ENCODE data around the gene WTIP. TPM values are rescaled to one million over a fixed set of nuclear protein-coding genes. Genes with fewer than 3 reads are reported as not detected.

WTIP gene
- total RNA-seq, 1 donor from 2014 or later, result 28.2 TPM

- H3F3A ChIP-seq (ENCODE audit: low read depth), result peaks cover 11% of the 10 kb centered on the region
- no peak overlapping the region for H3K27ac Mint-ChIP-seq
- TF ChIP-seq CTCF (IDR thresholded peaks at IDR 0.05) (no peak), EZH2phosphoT487 (IDR thresholded peaks at IDR 0.05) (no peak), EZH2 (IDR thresholded peaks at IDR 0.05) (no peak)
- H3K9me3 ChIP-seq (ENCODE audit: low read depth), result no peaks in the 10 kb centered on the region
- no peaks in the 10 kb centered on the region for H4K20me1 ChIP-seq (ENCODE audit: low read depth)
- peaks cover 6% of the 10 kb centered on the region for H3K27me3 ChIP-seq
- H3K27me3 Mint-ChIP-seq (ENCODE audit: insufficient read depth, low read depth), result peaks cover 7% of the 10 kb centered on the region
- H3K4me1 Mint-ChIP-seq, result no peaks in the 10 kb centered on the region
- no peaks in the 10 kb centered on the region for H3K79me2 ChIP-seq (ENCODE audit: low read depth)
- H3K4me3 Mint-ChIP-seq, result no peak overlapping the region
- peaks cover 14% of the 10 kb centered on the region for H3K4me1 ChIP-seq
- H3K4me3 ChIP-seq, result no peak overlapping the region
- no peak overlapping the region for H3K9ac ChIP-seq
- H3K4me2 ChIP-seq, result no peak overlapping the region
- no peaks in the 10 kb centered on the region for H3K36me3 ChIP-seq
- peaks cover 2% of the 10 kb centered on the region for H3K9me3 Mint-ChIP-seq
- H2AFZ ChIP-seq (replicated peaks), result no peak overlapping the region
- no peaks in the 10 kb centered on the region for H3K36me3 Mint-ChIP-seq
- no peak overlapping the region for H3K27ac ChIP-seq
- DNase-seq (ENCODE audit: low spot score), result no peak
Measured at GRCh38 chr19:34559045-34559444, 77.5 kb downstream of the WTIP start.

GRCh38 chr19:34560229-34560628, 78.7 kb downstream of the WTIP start:
- Histone ChIP-seq H3K27me3 (peaks cover 6% of the 10 kb centered on the region), H3K9me3 (ENCODE audit: low read depth) (no peaks in the 10 kb centered on the region), H3K4me3 (no peak overlapping the region), H3K79me2 (ENCODE audit: low read depth) (no peaks in the 10 kb centered on the region), H3F3A (ENCODE audit: low read depth) (peaks cover 11% of the 10 kb centered on the region), H2AFZ (replicated peaks) (no peak overlapping the region), H4K20me1 (ENCODE audit: low read depth) (no peaks in the 10 kb centered on the region), H3K9ac (no peak overlapping the region), H3K4me1 (peaks cover 14% of the 10 kb centered on the region), H3K36me3 (no peaks in the 10 kb centered on the region), H3K27ac (no peak overlapping the region), H3K4me2 (no peak overlapping the region)
- Mint-ChIP-seq H3K4me1 (no peaks in the 10 kb centered on the region), H3K27me3 (ENCODE audit: insufficient read depth, low read depth) (peaks cover 7% of the 10 kb centered on the region), H3K27ac (no peak overlapping the region), H3K36me3 (no peaks in the 10 kb centered on the region), H3K9me3 (peaks cover 3% of the 10 kb centered on the region), H3K4me3 (no peak overlapping the region)
- no peak for TF ChIP-seq EZH2 (IDR thresholded peaks at IDR 0.05)
- DNase-seq (ENCODE audit: low spot score), result no peak

Other genes starting within 250 kb of the WTIP start
- 27.7 and 69.8 TPM in 2 replicates for gene GARRE1, start 227.2 kb upstream of the WTIP start, total RNA-seq (ENCODE audit: low replicate concordance)
- gene GPI, start 116.6 kb upstream of the WTIP start, total RNA-seq (ENCODE audit: low replicate concordance), result 109 and 224 TPM in 2 replicates
- gene PDCD2L, start 77.4 kb upstream of the WTIP start, total RNA-seq (ENCODE audit: low replicate concordance), result 15.2 and 26.9 TPM in 2 replicates
- 305 and 373 TPM in 2 replicates for gene UBA2, start 53.4 kb upstream of the WTIP start, total RNA-seq (ENCODE audit: low replicate concordance)
- gene SCGB2B2, start 195.4 kb downstream of the WTIP start, total RNA-seq (ENCODE audit: low replicate concordance), result 0.03 TPM in 1 of 2 replicates, not detected in the other
- gene ZNF302, start 195.9 kb downstream of the WTIP start, total RNA-seq (ENCODE audit: low replicate concordance), result 50.9 and 74.5 TPM in 2 replicates